ENCODE measurements around the gene GATM.

DNA sequence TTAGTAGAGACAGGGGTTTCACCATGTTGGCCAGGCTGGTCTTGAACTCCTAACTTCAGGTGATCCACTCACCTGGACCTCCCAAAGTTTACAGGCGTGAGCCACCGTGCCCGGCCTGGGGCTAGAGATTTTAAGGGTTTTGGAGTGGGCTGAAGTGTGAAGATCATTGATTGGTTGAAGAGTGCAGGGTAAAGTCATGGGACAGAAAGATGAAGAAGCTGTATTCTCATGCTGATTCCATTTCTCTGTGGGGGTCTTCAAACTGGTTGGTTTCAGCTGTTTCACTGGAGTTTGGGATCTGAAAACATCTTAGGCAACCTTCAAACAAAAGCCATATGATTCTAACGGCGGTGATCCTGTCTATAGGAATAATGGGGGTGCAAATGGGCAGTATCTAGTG, 52.1 kb downstream of the GATM start:
- TF ChIP-seq, protein P1, sequence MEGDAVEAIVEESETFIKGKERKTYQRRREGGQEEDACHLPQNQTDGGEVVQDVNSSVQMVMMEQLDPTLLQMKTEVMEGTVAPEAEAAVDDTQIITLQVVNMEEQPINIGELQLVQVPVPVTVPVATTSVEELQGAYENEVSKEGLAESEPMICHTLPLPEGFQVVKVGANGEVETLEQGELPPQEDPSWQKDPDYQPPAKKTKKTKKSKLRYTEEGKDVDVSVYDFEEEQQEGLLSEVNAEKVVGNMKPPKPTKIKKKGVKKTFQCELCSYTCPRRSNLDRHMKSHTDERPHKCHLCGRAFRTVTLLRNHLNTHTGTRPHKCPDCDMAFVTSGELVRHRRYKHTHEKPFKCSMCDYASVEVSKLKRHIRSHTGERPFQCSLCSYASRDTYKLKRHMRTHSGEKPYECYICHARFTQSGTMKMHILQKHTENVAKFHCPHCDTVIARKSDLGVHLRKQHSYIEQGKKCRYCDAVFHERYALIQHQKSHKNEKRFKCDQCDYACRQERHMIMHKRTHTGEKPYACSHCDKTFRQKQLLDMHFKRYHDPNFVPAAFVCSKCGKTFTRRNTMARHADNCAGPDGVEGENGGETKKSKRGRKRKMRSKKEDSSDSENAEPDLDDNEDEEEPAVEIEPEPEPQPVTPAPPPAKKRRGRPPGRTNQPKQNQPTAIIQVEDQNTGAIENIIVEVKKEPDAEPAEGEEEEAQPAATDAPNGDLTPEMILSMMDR (IDR thresholded peaks at IDR 0.05) = no peak
- no peak for TF ChIP-seq POLR2AphosphoS5 (IDR thresholded peaks at IDR 0.05)
